HEK293 (cell line): ENCODE results near the gene MSRB1.

Experiments
- GFI1B ChIP-seq: fragments of 450-650 bp; formaldehyde crosslinking; IDR thresholded peaks from 2 replicates; pipeline ENCODE4 v1.5.1; 2016; ENCODE audit warnings: missing biosample characterization, missing genetic modification characterization
- KLF1 ChIP-seq: fragments of 450-650 bp; formaldehyde crosslinking; IDR thresholded peaks from 2 replicates; pipeline ENCODE4 v1.5.1; 2016; ENCODE audit warnings: missing biosample characterization, missing genetic modification characterization
- SCRT2 ChIP-seq: fragments of 450-650 bp; formaldehyde crosslinking; IDR thresholded peaks from 2 replicates; pipeline ENCODE4 v1.5.1; 2016; ENCODE audit warnings: missing biosample characterization, missing genetic modification characterization
- SP7 ChIP-seq: fragments of 450-650 bp; formaldehyde crosslinking; IDR thresholded peaks from 2 replicates; pipeline ENCODE4 v1.5.1; 2016; ENCODE audit warnings: missing biosample characterization, missing genetic modification characterization
- TCF7L2 ChIP-seq: IDR thresholded peaks from 2 replicates; pipeline ENCODE4 v1.6.1; 2011; ENCODE audit warnings: low read depth, mild to moderate bottlenecking, inconsistent platforms, low read length, moderate library complexity, borderline replicate concordance
- ZBTB17 ChIP-seq: fragments of 450-650 bp; formaldehyde crosslinking; IDR thresholded peaks from 2 replicates; pipeline ENCODE4 v1.5.1; 2016; ENCODE audit warnings: missing biosample characterization, missing genetic modification characterization
- ZBTB20 ChIP-seq: fragments of 450-650 bp; formaldehyde crosslinking; IDR thresholded peaks from 2 replicates; pipeline ENCODE4 v1.5.1; 2016; ENCODE audit warnings: missing biosample characterization, missing genetic modification characterization
- ZNF114 ChIP-seq: fragments of 450-650 bp; formaldehyde crosslinking; IDR thresholded peaks from 2 replicates; pipeline ENCODE4 v1.5.0; 2017; ENCODE audit warnings: missing biosample characterization, missing genetic modification characterization
- ZNF133 ChIP-seq: fragments of 450-650 bp; formaldehyde crosslinking; IDR thresholded peaks from 2 replicates; pipeline ENCODE4 v1.5.1; 2016; ENCODE audit warnings: missing biosample characterization, missing genetic modification characterization
- ZNF19 ChIP-seq: fragments of 450-650 bp; formaldehyde crosslinking; IDR thresholded peaks from 2 replicates; pipeline ENCODE4; 2016; ENCODE audit warnings: missing biosample characterization, missing genetic modification characterization, low read depth
- ZNF280C ChIP-seq: fragments of 450-650 bp; formaldehyde crosslinking; IDR thresholded peaks from 2 replicates; pipeline ENCODE4 v1.5.1; 2016; ENCODE audit warnings: missing biosample characterization, missing genetic modification characterization
- ZNF280D ChIP-seq: fragments of 450-650 bp; formaldehyde crosslinking; IDR thresholded peaks from 2 replicates; pipeline ENCODE4 v1.5.1; 2016; ENCODE audit warnings: missing biosample characterization, missing genetic modification characterization
- ZNF362 ChIP-seq: fragments of 450-650 bp; formaldehyde crosslinking; IDR thresholded peaks from 2 replicates; pipeline ENCODE4 v1.5.1; 2016; ENCODE audit warnings: missing biosample characterization, missing genetic modification characterization
- ZNF501 ChIP-seq: fragments of 450-650 bp; formaldehyde crosslinking; IDR thresholded peaks from 2 replicates; pipeline ENCODE4 v1.5.1; 2016; ENCODE audit warnings: missing biosample characterization, missing genetic modification characterization
- ZNF510 ChIP-seq: fragments of 450-650 bp; formaldehyde crosslinking; IDR thresholded peaks from 2 replicates; pipeline ENCODE4 v1.5.1; 2018; ENCODE audit warnings: mild to moderate bottlenecking, missing genetic modification characterization, missing biosample characterization; ENCODE audit not compliant: insufficient replicate concordance
- ZNF621 ChIP-seq: fragments of 450-650 bp; formaldehyde crosslinking; IDR thresholded peaks from 2 replicates; pipeline ENCODE4 v1.5.1; 2017; ENCODE audit warnings: missing biosample characterization, missing genetic modification characterization
- ZNF639 ChIP-seq: fragments of 450-650 bp; formaldehyde crosslinking; IDR thresholded peaks from 2 replicates; pipeline ENCODE4 v1.5.1; 2016; ENCODE audit warnings: missing biosample characterization, missing genetic modification characterization
- ZNF660 ChIP-seq: fragments of 450-650 bp; IDR thresholded peaks from 2 replicates; pipeline ENCODE4 v1.5.1; 2018; ENCODE audit warnings: missing biosample characterization, mild to moderate bottlenecking, missing genetic modification characterization
- ZNF76 ChIP-seq: fragments of 450-650 bp; formaldehyde crosslinking; IDR thresholded peaks from 2 replicates; pipeline ENCODE4; 2016; ENCODE audit warnings: low read depth, missing biosample characterization, missing genetic modification characterization, borderline replicate concordance
- ZSCAN18 ChIP-seq: fragments of 450-650 bp; formaldehyde crosslinking; IDR thresholded peaks from 2 replicates; pipeline ENCODE4 v1.5.1; 2016; ENCODE audit warnings: missing biosample characterization, missing genetic modification characterization
- TF ChIP-seq, protein P1 (sequence below): fragments of 450-650 bp; formaldehyde crosslinking; IDR thresholded peaks from 2 replicates; pipeline ENCODE4 v1.5.1; 2016; ENCODE audit warnings: missing biosample characterization, missing genetic modification characterization
- TF ChIP-seq, protein P2 (sequence below): fragments of 450-650 bp; formaldehyde crosslinking; IDR thresholded peaks from 2 replicates; pipeline ENCODE4 v1.5.1; 2016; ENCODE audit warnings: missing biosample characterization, missing genetic modification characterization

The MSRB1 gene

GRCh38 chr16:1960665-1961630 is 17.9 kb upstream of the MSRB1 start (continued):
- no peak for TF ChIP-seq ZNF133 (tag by site-specific recombination)
- TF ChIP-seq ZNF510 (tag by site-specific recombination), result no peak
- TF ChIP-seq ZNF660 (tag by site-specific recombination), result 0 out of 2 replicates have a peak, but pooled peaks have one; percentile 61
- no peak; the same call in 1 of the 2 replicates for TF ChIP-seq SCRT2 (tag by site-specific recombination)
- TF ChIP-seq, protein P1, sequence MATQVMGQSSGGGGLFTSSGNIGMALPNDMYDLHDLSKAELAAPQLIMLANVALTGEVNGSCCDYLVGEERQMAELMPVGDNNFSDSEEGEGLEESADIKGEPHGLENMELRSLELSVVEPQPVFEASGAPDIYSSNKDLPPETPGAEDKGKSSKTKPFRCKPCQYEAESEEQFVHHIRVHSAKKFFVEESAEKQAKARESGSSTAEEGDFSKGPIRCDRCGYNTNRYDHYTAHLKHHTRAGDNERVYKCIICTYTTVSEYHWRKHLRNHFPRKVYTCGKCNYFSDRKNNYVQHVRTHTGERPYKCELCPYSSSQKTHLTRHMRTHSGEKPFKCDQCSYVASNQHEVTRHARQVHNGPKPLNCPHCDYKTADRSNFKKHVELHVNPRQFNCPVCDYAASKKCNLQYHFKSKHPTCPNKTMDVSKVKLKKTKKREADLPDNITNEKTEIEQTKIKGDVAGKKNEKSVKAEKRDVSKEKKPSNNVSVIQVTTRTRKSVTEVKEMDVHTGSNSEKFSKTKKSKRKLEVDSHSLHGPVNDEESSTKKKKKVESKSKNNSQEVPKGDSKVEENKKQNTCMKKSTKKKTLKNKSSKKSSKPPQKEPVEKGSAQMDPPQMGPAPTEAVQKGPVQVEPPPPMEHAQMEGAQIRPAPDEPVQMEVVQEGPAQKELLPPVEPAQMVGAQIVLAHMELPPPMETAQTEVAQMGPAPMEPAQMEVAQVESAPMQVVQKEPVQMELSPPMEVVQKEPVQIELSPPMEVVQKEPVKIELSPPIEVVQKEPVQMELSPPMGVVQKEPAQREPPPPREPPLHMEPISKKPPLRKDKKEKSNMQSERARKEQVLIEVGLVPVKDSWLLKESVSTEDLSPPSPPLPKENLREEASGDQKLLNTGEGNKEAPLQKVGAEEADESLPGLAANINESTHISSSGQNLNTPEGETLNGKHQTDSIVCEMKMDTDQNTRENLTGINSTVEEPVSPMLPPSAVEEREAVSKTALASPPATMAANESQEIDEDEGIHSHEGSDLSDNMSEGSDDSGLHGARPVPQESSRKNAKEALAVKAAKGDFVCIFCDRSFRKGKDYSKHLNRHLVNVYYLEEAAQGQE (tag by site-specific recombination), result peak; percentile 74
- peak; percentile 95 for TF ChIP-seq ZBTB17 (tag by site-specific recombination)
- TF ChIP-seq, protein P2, sequence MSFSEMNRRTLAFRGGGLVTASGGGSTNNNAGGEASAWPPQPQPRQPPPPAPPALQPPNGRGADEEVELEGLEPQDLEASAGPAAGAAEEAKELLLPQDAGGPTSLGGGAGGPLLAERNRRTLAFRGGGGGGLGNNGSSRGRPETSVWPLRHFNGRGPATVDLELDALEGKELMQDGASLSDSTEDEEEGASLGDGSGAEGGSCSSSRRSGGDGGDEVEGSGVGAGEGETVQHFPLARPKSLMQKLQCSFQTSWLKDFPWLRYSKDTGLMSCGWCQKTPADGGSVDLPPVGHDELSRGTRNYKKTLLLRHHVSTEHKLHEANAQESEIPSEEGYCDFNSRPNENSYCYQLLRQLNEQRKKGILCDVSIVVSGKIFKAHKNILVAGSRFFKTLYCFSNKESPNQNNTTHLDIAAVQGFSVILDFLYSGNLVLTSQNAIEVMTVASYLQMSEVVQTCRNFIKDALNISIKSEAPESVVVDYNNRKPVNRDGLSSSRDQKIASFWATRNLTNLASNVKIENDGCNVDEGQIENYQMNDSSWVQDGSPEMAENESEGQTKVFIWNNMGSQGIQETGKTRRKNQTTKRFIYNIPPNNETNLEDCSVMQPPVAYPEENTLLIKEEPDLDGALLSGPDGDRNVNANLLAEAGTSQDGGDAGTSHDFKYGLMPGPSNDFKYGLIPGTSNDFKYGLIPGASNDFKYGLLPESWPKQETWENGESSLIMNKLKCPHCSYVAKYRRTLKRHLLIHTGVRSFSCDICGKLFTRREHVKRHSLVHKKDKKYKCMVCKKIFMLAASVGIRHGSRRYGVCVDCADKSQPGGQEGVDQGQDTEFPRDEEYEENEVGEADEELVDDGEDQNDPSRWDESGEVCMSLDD (tag by site-specific recombination), result no peak
- TF ChIP-seq ZNF501 (tag by site-specific recombination), result peak; percentile 56; the same call in 1 of the 2 replicates
- no peak for TF ChIP-seq ZNF114 (tag by site-specific recombination)
- TF ChIP-seq ZNF19 (tag by site-specific recombination), result no peak
- peak; percentile 75 for TF ChIP-seq ZBTB20 (tag by site-specific recombination)
- no peak for TF ChIP-seq ZNF280D (tag by site-specific recombination)
- TF ChIP-seq GFI1B (tag by site-specific recombination), result 0 out of 2 replicates have a peak, but pooled peaks have one; percentile 5
- TF ChIP-seq ZSCAN18 (tag by site-specific recombination), result no peak
- TF ChIP-seq ZNF621 (tag by site-specific recombination), result no peak
- TF ChIP-seq ZNF76 (tag by site-specific recombination), result peak; percentile 91
- no peak for TF ChIP-seq TCF7L2
- TF ChIP-seq ZNF280C (tag by site-specific recombination), result no peak
- TF ChIP-seq KLF1 (tag by site-specific recombination), result no peak
- TF ChIP-seq ZNF639 (tag by site-specific recombination), result peak; percentile 38; the same call in 1 of the 2 replicates
- peak; percentile 26 for TF ChIP-seq SP7
- TF ChIP-seq ZNF362, result no peak
